HG03280 (cell line): Measurements from ENCODE around the gene RABIF.
"Not testable (repeated sequence)": the region's sequence is repeated elsewhere in the genome, so short reads cannot be mapped to it uniquely, and the experiment has no call there.

Experiments
- ATAC-seq: cut with Tn5 transposase; IDR thresholded peaks from one replicate; pipeline ENCODE4 v1.9.1; 2021; ENCODE audit warnings: mild to moderate bottlenecking, moderate library complexity; ENCODE audit not compliant: unreplicated experiment

Gene RABIF

DNA sequence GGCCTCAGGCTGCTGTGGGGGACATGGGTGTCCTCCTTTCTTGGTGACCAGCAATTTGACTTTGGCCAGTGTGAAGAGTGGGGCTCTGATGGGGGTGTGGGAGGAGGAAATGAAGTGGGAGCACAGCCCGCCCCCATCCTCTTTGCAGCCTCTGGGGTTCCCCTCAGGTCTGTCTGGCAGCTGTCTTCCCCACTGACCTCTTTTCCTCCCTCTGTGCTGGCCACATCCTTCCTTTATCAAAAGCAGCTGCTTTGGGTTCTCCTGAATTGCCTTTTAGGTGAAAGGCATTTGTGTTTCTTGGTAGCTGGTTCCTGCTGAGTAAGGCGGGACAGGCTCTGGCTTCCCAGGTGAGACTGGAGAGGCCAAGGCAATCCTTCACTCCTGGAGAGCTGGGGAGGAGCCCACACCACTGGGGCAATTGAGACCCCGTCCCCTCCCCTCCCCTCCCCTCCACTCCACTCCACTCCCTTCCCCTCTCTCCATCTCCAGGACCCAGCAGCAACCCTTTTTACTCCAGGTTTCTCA lies 53.3 kb downstream of the RABIF start:
- ATAC-seq: no peak

- no peak for ATAC-seq
Measured at GRCh38 chr1:202834771-202835547, 54.0 kb downstream of the RABIF start.

DNA sequence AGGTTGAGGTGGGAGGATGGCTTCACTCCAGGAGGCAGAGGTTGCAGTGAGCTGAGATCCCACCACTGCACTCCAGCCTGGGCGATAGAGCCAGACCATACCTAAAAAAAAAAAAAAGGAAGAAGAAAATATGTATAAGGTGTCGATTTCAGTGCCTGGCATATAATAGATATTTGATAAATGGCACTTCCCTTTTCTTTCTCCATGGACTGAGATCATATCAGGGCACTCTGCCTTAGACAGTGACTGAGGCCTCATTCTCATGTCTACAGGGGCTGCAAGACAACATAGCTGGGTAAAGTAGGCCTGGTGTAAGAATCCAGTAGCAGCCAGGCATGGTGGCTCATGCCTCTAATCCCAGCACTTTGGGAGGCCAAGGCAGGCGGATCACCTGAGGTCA lies 57.0 kb downstream of the RABIF start:
- ATAC-seq: no peak

DNA sequence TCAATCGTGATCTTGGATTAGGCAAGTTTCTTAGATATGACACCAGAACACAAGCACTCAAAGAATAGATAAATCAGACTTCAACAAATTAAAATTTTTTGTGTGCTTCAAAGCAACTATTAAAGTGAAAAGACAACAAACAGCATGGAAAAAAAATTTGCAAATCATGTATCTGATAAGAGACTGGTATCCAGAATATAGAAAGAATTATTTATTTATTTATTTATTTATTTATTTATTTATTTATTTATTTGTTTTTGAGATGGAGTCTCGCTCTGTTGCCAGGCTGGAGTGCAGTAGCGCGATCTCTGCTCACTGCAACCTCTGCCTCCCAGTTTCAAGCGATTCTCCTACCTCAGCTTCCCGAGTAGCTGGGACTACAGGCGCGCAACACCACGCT lies 59.7 kb downstream of the RABIF start:
- ATAC-seq: not testable (repeated sequence)
